ENCODE results near the gene UBR2. TPM values are rescaled to one million over a fixed set of nuclear protein-coding genes. Genes with fewer than 3 reads are reported as not detected.
"Not testable (repeated sequence)": the region's sequence is repeated elsewhere in the genome, so short reads cannot be mapped to it uniquely, and the experiment has no call there.

The UBR2 gene
- total and polyA plus RNA-seq, 2 experiments from 2014 or later, result 10.9 to 22.6 TPM

- no peak for TF ChIP-seq CTCF (IDR thresholded peaks at IDR 0.05; ENCODE audit: low read depth, low read length)
- Histone ChIP-seq H3K27ac (peak overlapping the region; percentile 96), H3K36me3 (no peaks in the 10 kb centered on the region), H3K4me1 (ENCODE audit: low read depth) (no peaks in the 10 kb centered on the region), H3K4me3 (peak overlapping the region; percentile 67), H3K9me3 (ENCODE audit: low read depth) (no peaks in the 10 kb centered on the region), H3K27me3 (no peaks in the 10 kb centered on the region)
- DNase-seq (ENCODE audit: low read depth in 1 of 2, low spot score in 1 of 2), result no peak
These were observed 637 bp downstream of the UBR2 start for GRCh38 chr6:42564506-42564825.

GRCh38 chr6:42565823-42566613 lies 2.2 kb downstream of the UBR2 start:
- no peak for DNase-seq (ENCODE audit: low read depth in 1 of 2, low spot score in 1 of 2)
- no peaks in the 10 kb centered on the region for H3K9me3 ChIP-seq (ENCODE audit: low read depth)
- no peaks in the 10 kb centered on the region for H3K36me3 ChIP-seq
- no peak overlapping the region for H3K27ac ChIP-seq
- no peaks in the 10 kb centered on the region for H3K4me1 ChIP-seq (ENCODE audit: low read depth)
- no peaks in the 10 kb centered on the region for H3K27me3 ChIP-seq
- H3K4me3 ChIP-seq, result peak overlapping the region; percentile 67
- no peak for TF ChIP-seq CTCF (IDR thresholded peaks at IDR 0.05; ENCODE audit: low read depth, low read length)

GRCh38 chr6:42566614-42567208 lies 2.9 kb downstream of the UBR2 start:
- Histone ChIP-seq H3K36me3 (no peaks in the 10 kb centered on the region), H3K4me1 (ENCODE audit: low read depth) (no peaks in the 10 kb centered on the region), H3K4me3 (no peak overlapping the region), H3K9me3 (ENCODE audit: low read depth) (no peaks in the 10 kb centered on the region), H3K27ac (no peak overlapping the region), H3K27me3 (no peaks in the 10 kb centered on the region)
- no peak for TF ChIP-seq CTCF (IDR thresholded peaks at IDR 0.05; ENCODE audit: low read depth, low read length)
- DNase-seq (ENCODE audit: low read depth in 1 of 2, low spot score in 1 of 2), result no peak

- not testable (repeated sequence) for DNase-seq (ENCODE audit: low read depth in 1 of 2, low spot score in 1 of 2); H3K36me3 ChIP-seq; H3K9me3 ChIP-seq (ENCODE audit: low read depth); H3K4me1 ChIP-seq (ENCODE audit: low read depth); H3K27me3 ChIP-seq; H3K27ac ChIP-seq; H3K4me3 ChIP-seq
These were observed 3.4 kb downstream of the UBR2 start for GRCh38 chr6:42567237-42567636.

- no peaks in the 10 kb centered on the region for H3K27me3 ChIP-seq
- no peaks in the 10 kb centered on the region for H3K9me3 ChIP-seq (ENCODE audit: low read depth)
- H3K4me1 ChIP-seq (ENCODE audit: low read depth), result no peaks in the 10 kb centered on the region
- peak; percentile 4 for TF ChIP-seq CTCF (IDR thresholded peaks at IDR 0.05; ENCODE audit: low read depth, low read length)
- no peak overlapping the region for H3K4me3 ChIP-seq
- peak in 1 of 2 donors; percentile 91 for DNase-seq (ENCODE audit: low read depth in 1 of 2, low spot score in 1 of 2)
- H3K36me3 ChIP-seq, result no peaks in the 10 kb centered on the region
- H3K27ac ChIP-seq, result no peak overlapping the region
These were observed 5.5 kb downstream of the UBR2 start for GRCh38 chr6:42569102-42570028.
